Measurements from ENCODE around the gene PIWIL4.

Gene PIWIL4

DNA sequence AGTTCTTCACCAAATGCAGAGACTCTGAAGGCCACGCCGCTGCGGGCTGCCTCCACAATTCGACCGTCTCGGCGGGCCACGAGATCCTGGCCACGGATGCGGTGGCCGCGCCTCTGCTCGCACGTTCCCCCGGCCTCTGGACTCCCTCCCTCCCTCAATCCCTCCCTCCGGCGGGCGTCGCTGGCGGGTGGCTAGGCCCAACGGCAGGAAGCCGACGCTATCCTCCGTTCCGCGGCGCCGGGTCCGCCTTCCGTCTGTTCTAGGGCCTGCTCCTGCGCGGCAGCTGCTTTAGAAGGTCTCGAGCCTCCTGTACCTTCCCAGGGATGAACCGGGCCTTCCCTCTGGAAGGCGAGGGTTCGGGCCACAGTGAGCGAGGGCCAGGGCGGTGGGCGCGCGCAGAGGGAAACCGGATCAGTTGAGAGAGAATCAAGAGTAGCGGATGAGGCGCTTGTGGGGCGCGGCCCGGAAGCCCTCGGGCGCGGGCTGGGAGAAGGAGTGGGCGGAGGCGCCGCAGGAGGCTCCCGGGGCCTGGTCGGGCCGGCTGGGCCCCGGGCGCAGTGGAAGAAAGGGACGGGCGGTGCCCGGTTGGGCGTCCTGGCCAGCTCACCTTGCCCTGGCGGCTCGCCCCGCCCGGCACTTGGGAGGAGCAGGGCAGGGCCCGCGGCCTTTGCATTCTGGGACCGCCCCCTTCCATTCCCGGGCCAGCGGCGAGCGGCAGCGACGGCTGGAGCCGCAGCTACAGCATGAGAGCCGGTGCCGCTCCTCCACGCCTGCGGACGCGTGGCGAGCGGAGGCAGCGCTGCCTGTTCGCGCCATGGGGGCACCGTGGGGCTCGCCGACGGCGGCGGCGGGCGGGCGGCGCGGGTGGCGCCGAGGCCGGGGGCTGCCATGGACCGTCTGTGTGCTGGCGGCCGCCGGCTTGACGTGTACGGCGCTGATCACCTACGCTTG, 23.2 kb upstream of the PIWIL4 start, which contains the start of gene FUT4 (continued):
- TF ChIP-seq, protein P1, sequence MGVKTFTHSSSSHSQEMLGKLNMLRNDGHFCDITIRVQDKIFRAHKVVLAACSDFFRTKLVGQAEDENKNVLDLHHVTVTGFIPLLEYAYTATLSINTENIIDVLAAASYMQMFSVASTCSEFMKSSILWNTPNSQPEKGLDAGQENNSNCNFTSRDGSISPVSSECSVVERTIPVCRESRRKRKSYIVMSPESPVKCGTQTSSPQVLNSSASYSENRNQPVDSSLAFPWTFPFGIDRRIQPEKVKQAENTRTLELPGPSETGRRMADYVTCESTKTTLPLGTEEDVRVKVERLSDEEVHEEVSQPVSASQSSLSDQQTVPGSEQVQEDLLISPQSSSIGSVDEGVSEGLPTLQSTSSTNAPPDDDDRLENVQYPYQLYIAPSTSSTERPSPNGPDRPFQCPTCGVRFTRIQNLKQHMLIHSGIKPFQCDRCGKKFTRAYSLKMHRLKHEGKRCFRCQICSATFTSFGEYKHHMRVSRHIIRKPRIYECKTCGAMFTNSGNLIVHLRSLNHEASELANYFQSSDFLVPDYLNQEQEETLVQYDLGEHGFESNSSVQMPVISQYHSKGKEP (tag by site-specific recombination; IDR thresholded peaks at IDR 0.05) = no peak
- no peak for TF ChIP-seq KLF10 (tag by site-specific recombination; IDR thresholded peaks at IDR 0.05)
- no peak for TF ChIP-seq ZNF175 (tag by site-specific recombination; IDR thresholded peaks at IDR 0.05)
- TF ChIP-seq OSR2 (tag by site-specific recombination; IDR thresholded peaks at IDR 0.05) = no peak
- TF ChIP-seq, protein P2, sequence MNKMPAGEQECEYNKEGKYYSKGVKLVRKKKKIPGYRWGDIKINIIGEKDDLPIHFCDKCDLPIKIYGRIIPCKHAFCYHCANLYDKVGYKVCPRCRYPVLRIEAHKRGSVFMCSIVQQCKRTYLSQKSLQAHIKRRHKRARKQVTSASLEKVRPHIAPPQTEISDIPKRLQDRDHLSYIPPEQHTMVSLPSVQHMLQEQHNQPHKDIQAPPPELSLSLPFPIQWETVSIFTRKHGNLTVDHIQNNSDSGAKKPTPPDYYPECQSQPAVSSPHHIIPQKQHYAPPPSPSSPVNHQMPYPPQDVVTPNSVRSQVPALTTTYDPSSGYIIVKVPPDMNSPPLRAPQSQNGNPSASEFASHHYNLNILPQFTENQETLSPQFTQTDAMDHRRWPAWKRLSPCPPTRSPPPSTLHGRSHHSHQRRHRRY (tag by site-specific recombination; IDR thresholded peaks at IDR 0.05) = no peak
- TF ChIP-seq ZIC2 (tag by site-specific recombination; IDR thresholded peaks at IDR 0.05) = peak; percentile 60; the same call in 1 of the 2 replicates
- TF ChIP-seq FEZF1 (tag by site-specific recombination; IDR thresholded peaks at IDR 0.05) = no peak
- no peak for TF ChIP-seq ZNF558 (tag by site-specific recombination; IDR thresholded peaks at IDR 0.05)
- TF ChIP-seq ZNF155 (tag by site-specific recombination; IDR thresholded peaks at IDR 0.05) = no peak
- TF ChIP-seq ZNF169 (tag by site-specific recombination; IDR thresholded peaks at IDR 0.05) = no peak
- TF ChIP-seq, protein P3, sequence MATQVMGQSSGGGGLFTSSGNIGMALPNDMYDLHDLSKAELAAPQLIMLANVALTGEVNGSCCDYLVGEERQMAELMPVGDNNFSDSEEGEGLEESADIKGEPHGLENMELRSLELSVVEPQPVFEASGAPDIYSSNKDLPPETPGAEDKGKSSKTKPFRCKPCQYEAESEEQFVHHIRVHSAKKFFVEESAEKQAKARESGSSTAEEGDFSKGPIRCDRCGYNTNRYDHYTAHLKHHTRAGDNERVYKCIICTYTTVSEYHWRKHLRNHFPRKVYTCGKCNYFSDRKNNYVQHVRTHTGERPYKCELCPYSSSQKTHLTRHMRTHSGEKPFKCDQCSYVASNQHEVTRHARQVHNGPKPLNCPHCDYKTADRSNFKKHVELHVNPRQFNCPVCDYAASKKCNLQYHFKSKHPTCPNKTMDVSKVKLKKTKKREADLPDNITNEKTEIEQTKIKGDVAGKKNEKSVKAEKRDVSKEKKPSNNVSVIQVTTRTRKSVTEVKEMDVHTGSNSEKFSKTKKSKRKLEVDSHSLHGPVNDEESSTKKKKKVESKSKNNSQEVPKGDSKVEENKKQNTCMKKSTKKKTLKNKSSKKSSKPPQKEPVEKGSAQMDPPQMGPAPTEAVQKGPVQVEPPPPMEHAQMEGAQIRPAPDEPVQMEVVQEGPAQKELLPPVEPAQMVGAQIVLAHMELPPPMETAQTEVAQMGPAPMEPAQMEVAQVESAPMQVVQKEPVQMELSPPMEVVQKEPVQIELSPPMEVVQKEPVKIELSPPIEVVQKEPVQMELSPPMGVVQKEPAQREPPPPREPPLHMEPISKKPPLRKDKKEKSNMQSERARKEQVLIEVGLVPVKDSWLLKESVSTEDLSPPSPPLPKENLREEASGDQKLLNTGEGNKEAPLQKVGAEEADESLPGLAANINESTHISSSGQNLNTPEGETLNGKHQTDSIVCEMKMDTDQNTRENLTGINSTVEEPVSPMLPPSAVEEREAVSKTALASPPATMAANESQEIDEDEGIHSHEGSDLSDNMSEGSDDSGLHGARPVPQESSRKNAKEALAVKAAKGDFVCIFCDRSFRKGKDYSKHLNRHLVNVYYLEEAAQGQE (tag by site-specific recombination; IDR thresholded peaks at IDR 0.05) = 0 out of 2 replicates have a peak, but pooled peaks have one; percentile 34
- peak; percentile 95 for TF ChIP-seq ZBTB20 (tag by site-specific recombination; IDR thresholded peaks at IDR 0.05)
- TF ChIP-seq ZNF391 (tag by site-specific recombination; IDR thresholded peaks at IDR 0.05; ENCODE audit: borderline replicate concordance, low read depth) = 0 out of 2 replicates have a peak, but pooled peaks have one; percentile 60
- TF ChIP-seq, protein P4, sequence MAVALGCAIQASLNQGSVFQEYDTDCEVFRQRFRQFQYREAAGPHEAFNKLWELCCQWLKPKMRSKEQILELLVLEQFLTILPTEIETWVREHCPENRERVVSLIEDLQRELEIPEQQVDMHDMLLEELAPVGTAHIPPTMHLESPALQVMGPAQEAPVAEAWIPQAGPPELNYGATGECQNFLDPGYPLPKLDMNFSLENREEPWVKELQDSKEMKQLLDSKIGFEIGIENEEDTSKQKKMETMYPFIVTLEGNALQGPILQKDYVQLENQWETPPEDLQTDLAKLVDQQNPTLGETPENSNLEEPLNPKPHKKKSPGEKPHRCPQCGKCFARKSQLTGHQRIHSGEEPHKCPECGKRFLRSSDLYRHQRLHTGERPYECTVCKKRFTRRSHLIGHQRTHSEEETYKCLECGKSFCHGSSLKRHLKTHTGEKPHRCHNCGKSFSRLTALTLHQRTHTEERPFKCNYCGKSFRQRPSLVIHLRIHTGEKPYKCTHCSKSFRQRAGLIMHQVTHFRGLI (tag by site-specific recombination; IDR thresholded peaks at IDR 0.05) = peak; percentile 98
- TF ChIP-seq SETDB1 (IDR thresholded peaks at IDR 0.05; ENCODE audit: insufficient read length, low read length) = no peak
- peak; percentile 92 for TF ChIP-seq KLF8 (tag by site-specific recombination; IDR thresholded peaks at IDR 0.05)
- TF ChIP-seq ZNF311 (tag by site-specific recombination; IDR thresholded peaks at IDR 0.05; ENCODE audit: borderline replicate concordance) = no peak
- 0 out of 2 replicates have a peak, but pooled peaks have one; percentile 22 for TF ChIP-seq GLI4 (tag by site-specific recombination; IDR thresholded peaks at IDR 0.05)
- TF ChIP-seq, protein P5, sequence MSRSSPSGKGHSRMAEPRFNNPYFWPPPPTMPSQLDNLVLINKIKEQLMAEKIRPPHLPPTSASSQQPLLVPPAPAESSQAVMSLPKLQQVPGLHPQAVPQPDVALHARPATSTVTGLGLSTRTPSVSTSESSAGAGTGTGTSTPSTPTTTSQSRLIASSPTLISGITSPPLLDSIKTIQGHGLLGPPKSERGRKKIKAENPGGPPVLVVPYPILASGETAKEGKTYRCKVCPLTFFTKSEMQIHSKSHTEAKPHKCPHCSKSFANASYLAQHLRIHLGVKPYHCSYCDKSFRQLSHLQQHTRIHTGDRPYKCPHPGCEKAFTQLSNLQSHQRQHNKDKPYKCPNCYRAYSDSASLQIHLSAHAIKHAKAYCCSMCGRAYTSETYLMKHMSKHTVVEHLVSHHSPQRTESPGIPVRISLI (tag by site-specific recombination; IDR thresholded peaks at IDR 0.05) = no peak
- TF ChIP-seq SP2 (tag by site-specific recombination; IDR thresholded peaks at IDR 0.05) = peak; percentile 83
- TF ChIP-seq ZNF10 (tag by site-specific recombination; IDR thresholded peaks at IDR 0.05) = 0 out of 2 replicates have a peak, but pooled peaks have one; percentile 15
- 0 out of 2 replicates have a peak, but pooled peaks have one; percentile 46 for TF ChIP-seq ZNF843 (tag by site-specific recombination; IDR thresholded peaks at IDR 0.05)
- no peak for TF ChIP-seq ZNF529 (tag by site-specific recombination; IDR thresholded peaks at IDR 0.05; ENCODE audit: insufficient replicate concordance)
- TF ChIP-seq GLI2 (tag by site-specific recombination; IDR thresholded peaks at IDR 0.05; ENCODE audit: borderline replicate concordance, low read depth) = no peak
- no peak for TF ChIP-seq OVOL3 (tag by site-specific recombination; IDR thresholded peaks at IDR 0.05)
- peak; percentile 80; the same call in 1 of the 2 replicates for TF ChIP-seq ZNF394 (tag by site-specific recombination; IDR thresholded peaks at IDR 0.05; ENCODE audit: borderline replicate concordance)
- TF ChIP-seq YY2 (tag by site-specific recombination; IDR thresholded peaks at IDR 0.05) = no peak
- TF ChIP-seq ZBTB7A (tag by site-specific recombination; IDR thresholded peaks at IDR 0.05; ENCODE audit: low read depth) = no peak
- 0 out of 2 replicates have a peak, but pooled peaks have one; percentile 16 for TF ChIP-seq WT1 (tag by site-specific recombination; IDR thresholded peaks at IDR 0.05)
- TF ChIP-seq ZBTB21 (tag by site-specific recombination; IDR thresholded peaks at IDR 0.05) = no peak
- no peak for TF ChIP-seq ZNF585B (tag by site-specific recombination; IDR thresholded peaks at IDR 0.05)
